HG02623 (cell line): Measurements from ENCODE around the gene PDHA2.
"Not testable (repeated sequence)": the region's sequence is repeated elsewhere in the genome, so short reads cannot be mapped to it uniquely, and the experiment has no call there.

ENCODE experiments used
- ATAC-seq: cut with Tn5 transposase; IDR thresholded peaks from one replicate; pipeline ENCODE4 v1.9.1; 2021; ENCODE audit warnings: moderate library complexity; ENCODE audit not compliant: unreplicated experiment

The PDHA2 gene

DNA sequence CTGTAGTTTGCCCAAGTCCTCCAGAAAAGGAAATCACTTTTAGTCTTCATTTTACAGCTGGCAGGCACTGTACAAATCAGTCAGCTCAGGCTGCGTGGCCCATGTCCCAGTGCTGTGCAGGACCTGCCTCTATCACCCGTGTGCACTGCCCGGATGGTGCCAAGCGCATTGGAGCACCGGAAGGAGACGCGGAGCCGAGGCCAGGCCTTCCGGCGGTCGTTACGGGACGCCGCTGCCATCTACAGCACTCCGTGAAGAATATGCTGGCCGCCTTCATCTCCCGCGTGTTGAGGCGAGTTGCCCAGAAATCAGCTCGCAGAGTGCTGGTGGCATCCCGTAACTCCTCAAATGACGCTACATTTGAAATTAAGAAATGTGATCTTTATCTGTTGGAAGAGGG lies at the start of gene PDHA2:
PDHA2 (plus strand) TSS at position 203 of the 400 bp plus-strand sequence; CDS start at position 261, 58 bp downstream.
- no peak for ATAC-seq

GRCh38 chr4:95798003-95798402 lies 41.9 kb upstream of the PDHA2 start:
- ATAC-seq: no peak

DNA sequence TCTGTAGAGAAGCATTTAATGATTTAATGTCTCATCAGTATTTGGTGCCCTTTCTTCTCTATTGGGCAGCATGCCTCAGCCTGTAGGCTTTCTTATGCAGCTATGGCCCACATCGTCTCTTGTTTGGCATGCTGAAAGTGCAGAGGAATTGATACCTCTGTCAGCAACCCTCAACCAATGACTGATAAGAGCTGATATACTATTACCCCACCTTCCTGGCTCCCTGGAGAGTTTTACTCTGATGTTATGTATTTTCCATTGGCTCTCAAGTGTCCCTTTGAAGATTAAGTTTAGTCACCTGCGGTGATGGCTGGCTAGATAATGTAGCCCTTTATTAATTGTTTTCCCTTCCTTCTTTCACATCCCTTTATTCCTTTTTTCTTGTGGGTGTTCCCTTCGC lies 41.2 kb upstream of the PDHA2 start:
- no peak for ATAC-seq

- ATAC-seq: no peak
These were observed 18.0 kb upstream of the PDHA2 start for GRCh38 chr4:95821867-95822266.

GRCh38 chr4:95825546-95825945 lies 14.3 kb upstream of the PDHA2 start:
- no peak for ATAC-seq

- no peak for ATAC-seq
These were observed 9.2 kb upstream of the PDHA2 start for GRCh38 chr4:95830651-95831050.

DNA sequence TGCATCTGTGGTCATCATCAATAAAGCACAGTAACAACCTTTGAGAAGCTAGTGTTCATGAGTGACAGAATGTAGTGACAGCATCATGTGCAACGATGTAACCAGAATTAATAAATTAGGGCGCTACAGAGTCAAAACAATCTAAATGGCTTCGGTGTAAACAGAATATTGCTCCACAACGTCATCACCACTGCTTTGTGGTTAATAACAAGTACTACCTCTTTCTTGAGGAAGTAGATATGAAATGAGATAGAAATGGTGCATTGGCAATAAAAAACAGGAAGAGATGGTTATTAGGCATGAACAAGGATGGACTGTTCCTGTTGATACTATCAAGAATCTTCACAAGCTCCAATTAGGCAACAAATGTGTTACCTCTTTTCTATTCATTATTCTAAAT lies 8.7 kb upstream of the PDHA2 start:
- ATAC-seq: no peak

DNA sequence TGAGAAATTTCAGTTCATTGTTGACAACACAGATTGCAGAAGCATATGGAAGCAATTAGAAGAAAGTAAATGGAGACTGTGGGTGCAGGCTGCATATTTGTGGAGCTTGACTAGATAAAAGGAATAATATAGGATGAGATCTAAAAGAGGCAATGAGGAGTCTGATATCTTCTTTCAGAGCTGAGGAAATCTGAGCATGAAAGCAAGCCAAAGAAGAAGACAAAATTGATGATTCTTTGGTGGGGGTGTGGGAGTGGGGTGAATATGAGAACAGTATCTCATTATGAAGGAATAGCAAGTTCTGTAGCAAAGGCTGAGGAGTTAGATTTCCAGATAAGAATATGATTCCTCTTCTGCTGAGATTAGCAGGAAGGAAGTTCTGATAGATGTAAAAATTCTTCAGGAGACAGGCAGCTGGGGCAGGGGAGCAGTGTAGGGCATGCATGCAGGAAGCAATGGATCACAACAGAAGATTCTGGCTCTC lies 6.1 kb upstream of the PDHA2 start:
- ATAC-seq: no peak

- no peak for ATAC-seq
These were observed 4.2 kb upstream of the PDHA2 start for GRCh38 chr4:95835672-95836071.

DNA sequence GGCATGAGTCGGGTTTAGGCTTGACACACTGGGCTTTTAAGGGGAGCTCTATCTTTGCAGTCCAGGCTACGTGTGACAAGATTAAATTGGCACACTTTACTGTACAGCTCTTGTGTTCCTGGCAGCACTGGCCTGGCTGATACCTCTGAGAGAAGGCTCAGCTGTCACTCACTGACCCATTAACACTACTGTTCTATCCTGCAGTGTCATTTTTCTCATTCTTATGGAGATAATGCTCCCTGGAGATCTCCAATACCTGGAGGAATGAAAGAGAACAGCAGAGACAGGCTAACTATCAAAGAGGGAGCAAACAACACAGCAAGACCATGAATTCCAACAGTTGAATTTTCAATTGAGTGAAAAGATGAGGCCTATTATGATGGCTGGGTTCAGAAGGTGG lies 1.7 kb upstream of the PDHA2 start:
- ATAC-seq: no peak

GRCh38 chr4:95847908-95848460 lies 8.1 kb downstream of the PDHA2 start:
- ATAC-seq: no peak

DNA sequence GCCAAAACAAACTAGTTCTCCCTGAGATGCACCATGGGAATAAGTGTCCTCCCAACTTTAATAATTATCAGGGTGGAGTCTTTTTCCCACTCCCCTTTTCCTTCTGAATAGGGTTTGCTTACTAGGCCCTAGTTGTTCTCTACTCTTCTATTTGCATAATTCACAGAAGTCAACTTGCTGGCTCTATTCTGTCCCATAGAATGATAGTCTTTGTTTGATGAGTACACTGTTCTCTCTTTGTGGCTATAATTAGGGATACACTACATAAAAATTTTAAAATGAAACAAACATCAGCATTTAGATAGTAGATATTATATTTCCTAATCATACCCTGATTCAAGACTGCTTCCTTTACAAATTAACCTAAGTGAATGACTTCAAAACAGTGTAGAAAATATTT lies 10.3 kb downstream of the PDHA2 start:
- no peak for ATAC-seq

GRCh38 chr4:95857761-95858160 lies 17.9 kb downstream of the PDHA2 start:
- no peak for ATAC-seq

- ATAC-seq: no peak
These were observed 28.0 kb downstream of the PDHA2 start for GRCh38 chr4:95867919-95868318.

DNA sequence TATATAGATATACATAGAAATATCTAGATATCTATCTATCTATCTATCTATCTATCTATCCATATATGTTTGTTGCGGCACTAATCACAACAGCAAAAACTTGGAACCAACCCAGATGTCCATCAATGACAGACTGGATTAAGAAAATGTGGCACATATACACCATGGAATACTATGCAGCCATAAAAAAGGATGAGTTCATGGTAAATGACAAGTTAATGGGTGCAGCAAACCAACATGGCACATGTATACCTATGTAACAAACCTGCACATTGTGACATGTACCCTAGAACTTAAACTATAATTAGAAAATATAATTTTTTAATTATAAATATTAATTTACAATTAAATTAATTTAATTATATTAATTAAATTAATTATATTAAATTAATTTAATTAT lies 29.5 kb downstream of the PDHA2 start:
- not testable (repeated sequence) for ATAC-seq

DNA sequence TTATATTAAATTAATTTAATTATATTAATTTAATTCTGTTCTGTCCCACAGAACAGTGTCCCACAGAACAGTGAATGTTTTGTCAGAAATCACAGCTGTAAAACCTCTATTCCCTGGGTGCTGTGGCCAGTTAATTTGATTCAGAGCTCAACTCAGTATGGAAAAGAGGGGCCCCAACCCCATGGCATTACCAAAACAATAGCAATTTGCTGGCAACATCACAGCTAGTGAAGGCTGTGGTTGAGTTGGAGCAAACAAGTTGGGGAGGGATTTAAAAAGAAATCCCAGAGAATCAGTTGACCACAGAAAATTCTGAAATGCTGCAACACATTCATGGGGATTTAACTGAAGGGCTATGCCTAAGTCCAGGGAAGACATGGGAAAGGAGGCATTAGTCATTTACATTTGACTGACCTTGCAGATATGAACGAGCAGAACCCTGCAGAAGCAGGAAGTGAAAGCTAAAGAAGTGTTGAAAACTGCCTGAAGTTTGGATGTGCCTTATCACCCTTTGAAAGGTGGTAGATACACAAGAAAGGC lies 30.1 kb downstream of the PDHA2 start:
- no peak for ATAC-seq

GRCh38 chr4:95877636-95878035 lies 37.7 kb downstream of the PDHA2 start:
- no peak for ATAC-seq

GRCh38 chr4:95887551-95887950 lies 47.7 kb downstream of the PDHA2 start:
- ATAC-seq: no peak

GRCh38 chr4:95889662-95890061 lies 49.8 kb downstream of the PDHA2 start:
- ATAC-seq: no peak
